Stimulated activated CD4-positive, alpha-beta T cell treated with anti-CD3 and anti-CD28 coated beads, Interleukin-4, amount 100 ng/mL, for 1 hour (primary cell): ENCODE data around the gene PKP2.

ENCODE experiments used
- DNase-seq: peaks from one replicate; pipeline ENCODE4 v3.0.0-alpha.2; 2020

PKP2 gene

DNA sequence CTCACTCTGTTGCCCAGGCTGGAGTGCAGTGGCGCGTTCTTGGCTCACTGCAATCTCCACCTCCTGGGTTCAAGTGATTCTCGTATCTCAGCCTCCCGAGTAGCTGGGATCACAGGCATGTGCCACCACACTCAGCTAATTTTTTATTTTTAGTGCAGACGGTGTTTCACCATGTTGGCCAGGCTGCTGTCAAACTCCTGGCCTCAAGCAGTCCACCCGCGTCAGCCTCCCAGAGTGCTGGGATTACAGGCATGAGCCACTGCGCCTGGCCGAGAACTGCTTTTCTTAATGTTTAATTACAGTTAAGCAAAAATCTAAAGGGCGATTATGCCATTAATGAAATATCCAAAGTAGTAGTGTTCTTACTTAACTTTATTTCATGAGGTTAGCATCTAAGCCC, 154.4 kb downstream of the PKP2 start:
- no peak for DNase-seq
